NCI-H524 treated with DMSO at 0.1 percent for 48 hours (cell line): Measurements from ENCODE around the gene EOGT.

Source experiments
- DNase-seq: peaks from one replicate; lab custom pipeline; 2025; lab: John Stamatoyannopoulos, UW

EOGT gene

DNA sequence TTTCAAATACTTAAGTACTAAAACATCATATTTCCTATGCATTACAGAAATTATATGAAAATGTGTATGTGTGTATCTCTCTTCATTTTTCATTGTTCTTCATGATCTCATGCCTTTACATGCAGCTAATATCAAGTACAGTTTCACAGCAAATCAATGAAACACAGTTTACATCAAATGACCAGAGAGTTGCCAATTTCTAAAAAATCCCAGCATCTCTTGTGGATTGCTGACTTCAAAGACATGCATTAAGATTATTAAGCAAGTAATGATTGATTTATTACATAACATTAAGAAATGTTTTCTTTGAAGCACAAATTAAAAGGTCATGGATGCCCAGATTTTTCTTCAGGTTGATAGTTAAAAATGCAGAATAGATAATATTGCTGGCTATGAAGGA lies 50.1 kb downstream of the EOGT start:
- no peak for DNase-seq

DNA sequence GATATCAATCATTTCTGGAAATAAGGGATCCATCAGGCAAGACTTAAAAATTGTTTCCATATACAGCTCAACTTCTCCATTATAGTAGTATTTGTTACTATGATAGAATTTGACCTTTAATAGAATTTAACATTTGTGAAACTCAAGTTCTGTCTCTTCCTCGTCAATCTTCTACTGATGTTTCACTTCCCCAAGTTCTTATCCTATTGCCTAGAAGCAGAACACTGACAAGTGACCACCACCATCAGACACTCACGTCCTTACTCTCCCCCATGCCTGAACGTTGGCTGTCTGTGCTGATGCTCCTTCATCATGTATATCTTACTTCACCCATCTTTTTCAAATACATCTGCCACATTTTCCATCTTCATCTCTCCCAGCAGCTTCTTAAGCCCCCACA lies 54.6 kb downstream of the EOGT start:
- no peak for DNase-seq

DNA sequence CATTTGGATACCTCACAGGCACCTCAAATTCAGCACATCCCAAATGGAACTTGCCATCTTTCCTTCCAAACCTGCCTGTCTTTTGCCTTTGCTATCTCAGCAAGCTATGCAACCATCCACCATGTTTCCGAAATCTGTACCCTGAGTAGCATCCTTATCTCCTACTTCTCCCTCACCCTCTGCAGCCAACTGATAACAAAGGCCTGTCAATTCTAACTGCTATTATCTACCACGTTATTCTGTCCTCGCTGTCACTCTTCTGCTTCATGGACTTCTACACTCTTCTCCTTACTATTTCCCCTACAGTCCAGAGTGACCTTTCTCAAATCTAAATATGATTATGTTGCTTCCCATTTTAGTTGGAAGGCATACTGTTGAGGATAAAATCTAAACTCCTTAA lies 55.6 kb downstream of the EOGT start:
- no peak for DNase-seq

DNA sequence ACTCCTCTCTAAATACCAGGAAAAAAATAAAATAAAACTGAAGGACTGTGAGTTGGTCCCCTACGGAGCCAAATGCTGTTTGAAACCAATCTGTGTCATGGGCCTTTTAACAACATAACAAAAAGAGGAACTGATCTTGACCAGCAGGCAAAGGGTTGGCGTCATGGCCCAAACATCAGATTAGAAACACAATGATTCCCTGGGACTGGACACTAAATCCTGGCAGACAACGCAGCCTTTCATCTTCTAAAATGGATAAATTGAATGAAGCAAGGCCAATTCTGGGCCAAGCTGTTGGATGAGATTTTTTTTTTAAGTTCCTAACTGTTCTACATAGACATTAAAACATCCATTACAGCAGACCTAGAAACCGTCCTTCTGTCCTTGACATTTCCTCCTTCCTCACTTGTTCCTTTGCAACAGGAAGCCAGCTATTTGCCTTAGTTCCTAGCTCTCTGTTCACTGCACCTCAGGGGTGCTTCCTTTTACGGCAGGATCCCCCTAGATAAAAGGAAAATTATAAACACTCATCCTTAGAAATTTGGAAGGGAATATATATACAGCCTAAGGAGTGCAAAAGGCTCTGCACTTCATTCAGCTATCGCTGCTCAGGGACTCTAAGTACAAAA lies 59.6 kb downstream of the EOGT start:
- DNase-seq: no peak

DNA sequence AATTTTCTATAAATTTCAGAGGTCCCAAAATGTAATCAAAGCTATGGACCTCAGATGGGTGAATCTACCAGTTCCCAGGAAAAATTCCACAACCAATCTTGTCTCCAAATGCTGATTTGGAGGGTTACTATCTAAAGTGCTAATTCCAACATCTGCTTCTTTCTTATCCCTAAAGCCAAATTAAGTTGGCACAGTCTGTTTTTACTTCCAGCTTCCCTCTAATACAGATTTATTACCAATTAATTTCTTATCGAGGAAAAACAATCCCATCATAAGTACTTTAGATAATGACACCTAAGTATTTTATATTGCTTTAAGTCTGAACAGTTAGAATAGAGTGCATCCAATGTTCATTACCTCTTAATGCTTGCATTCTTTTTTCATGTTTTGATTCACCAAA lies 68.3 kb downstream of the EOGT start:
- peak; percentile 82 for DNase-seq

DNA sequence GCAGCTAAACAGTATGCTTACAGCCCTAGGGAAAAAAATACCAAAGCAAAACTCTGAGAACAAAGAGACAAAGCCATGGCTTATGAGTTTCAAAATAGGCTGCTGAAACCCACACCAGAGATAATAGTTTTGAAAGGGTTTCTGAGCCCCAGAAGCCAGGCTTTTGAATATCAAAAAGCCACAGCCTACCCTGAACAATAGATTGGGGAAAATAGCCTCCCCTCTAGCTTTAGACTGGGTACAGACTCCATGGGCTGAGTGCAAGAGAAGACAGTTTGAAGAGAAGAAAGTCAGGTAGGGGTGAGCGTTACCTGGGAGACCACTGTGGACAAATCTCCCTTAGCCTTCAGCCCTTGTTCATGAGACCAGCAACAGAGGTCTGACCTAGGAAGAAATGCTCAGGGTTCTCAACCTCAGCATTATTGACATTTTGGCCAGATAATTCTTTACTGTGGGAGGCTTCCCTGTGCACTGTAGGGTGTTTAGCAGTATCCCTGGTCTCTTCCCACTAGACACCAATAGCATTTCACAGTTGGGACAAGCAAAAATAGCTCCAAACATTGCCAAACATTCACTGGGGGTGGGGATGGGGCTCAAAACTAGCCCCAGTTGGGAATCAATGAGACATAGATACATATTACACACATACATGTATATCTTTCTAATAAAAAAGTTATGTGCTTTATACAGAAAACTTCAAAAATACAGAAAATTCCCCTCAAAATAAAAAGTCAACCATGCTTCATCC lies 69.6 kb downstream of the EOGT start:
- DNase-seq: no peak

DNA sequence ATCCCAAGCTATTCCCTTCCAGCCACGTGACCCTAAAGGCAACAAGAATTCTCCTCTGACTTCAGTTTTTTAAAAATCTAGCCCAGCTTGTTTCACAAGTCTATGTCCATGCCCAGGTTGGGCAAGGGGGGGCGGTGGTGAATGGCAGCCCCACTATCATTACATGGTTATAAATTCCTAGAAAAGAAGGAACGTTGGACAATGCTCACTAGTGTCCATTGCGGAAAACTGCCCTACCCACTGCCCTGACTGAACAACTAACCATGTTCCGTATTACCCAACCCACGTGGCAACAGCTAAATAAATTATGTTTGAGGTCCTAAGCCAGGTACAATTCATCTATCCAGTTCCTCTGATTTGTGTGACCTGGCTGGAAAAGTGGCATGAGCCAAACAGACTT lies 72.4 kb downstream of the EOGT start:
- DNase-seq: no peak

DNA sequence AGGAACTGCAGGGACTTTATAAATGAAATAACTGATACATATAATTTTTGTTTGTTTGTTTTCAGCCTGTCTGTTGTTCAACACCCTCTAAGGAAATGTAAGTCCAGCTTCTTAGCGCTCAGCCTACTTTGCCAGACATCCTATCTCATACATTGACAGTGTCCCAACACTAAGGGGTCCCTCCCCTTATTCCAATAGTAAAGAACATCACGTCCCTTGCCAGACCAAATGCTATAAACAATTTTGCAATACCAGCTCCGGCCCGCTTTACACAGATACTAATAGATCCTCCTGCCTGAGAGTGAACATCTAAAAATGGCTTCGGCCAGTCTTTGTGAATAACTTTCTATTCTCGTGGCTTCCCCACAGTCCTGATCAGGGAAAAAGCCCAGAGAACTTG lies 76.6 kb downstream of the EOGT start:
- no peak for DNase-seq

DNA sequence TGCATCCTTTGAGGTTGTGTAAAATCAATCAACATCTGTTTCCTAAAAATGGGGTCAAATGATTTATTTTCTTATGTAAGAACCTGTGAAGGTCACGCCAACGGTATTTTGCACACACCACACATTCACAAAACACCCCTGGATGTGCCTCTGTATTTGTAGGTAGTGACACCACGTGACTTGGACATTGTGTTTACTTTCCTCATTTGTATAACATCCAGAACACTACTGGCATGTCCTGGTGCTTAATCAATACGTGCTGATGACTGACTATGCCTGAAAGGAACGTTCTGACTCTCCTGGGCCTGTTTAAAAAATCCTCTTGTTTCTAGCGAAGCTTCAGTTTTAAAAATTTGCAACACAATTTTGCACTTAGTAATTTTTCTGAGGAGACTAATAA lies 77.7 kb downstream of the EOGT start:
- DNase-seq: no peak

DNA sequence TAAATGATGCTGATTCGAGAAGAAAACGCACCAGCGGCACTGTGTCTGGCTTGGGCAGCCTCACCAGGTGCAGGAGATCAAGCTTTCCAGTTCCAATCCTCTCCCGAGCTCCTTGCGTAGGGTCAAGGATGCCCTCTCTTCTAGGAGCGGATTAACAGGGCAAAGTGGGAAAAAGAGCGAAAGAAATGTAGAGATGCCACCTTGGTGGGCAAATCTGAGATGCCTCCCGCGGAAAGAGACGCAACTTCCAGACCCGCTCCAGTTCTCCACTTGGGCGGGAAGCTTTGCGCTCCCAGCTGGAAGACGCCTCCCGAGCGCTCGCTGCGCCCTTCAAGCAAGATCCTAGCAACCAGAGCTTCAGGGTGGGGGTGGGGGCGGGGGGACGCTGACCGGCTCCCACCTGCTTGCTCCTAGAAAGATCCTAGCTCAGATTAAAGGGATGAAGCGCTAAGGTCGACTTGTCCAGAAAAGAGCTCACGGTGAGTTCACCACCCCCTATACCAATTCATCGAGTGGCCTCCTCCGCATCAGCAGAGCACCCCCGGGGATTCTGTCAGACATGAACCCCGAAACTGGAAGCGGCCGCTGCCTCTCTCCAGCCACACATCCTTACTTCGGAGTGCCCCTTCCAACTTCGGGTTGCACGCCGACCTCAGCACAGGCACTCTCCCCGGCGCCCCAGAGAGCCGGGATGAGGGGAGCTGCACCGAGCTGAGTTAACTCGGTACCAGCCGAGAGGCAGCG lies 81.9 kb downstream of the EOGT start:
- no peak for DNase-seq
